HUES6 (cell line): ENCODE results near the gene VDR.

Experiments
- H3K27ac ChIP-seq: 2 replicates; pipeline ENCODE4 v1.7.0; 2013; ENCODE audit warnings: low read depth, mild to moderate bottlenecking, low read length, inconsistent platforms
- H3K27me3 ChIP-seq: 2 replicates; pipeline ENCODE4 v1.6.1; 2013; ENCODE audit warnings: low read length; ENCODE audit not compliant: control insufficient read depth, insufficient read depth
- H3K36me3 ChIP-seq: 2 replicates; pipeline ENCODE4 v1.6.1; 2013; ENCODE audit warnings: low read length; ENCODE audit not compliant: control insufficient read depth, insufficient read depth
- H3K4me1 ChIP-seq: 2 replicates; pipeline ENCODE4 v1.6.1; 2013; ENCODE audit warnings: low read length; ENCODE audit not compliant: control insufficient read depth, insufficient read depth
- H3K4me3 ChIP-seq: 2 replicates; pipeline ENCODE4 v1.5.1; 2013; ENCODE audit warnings: low read depth, low read length
- H3K9ac ChIP-seq: one replicate; pipeline ENCODE4 v1.6.1; 2013; ENCODE audit warnings: mild to moderate bottlenecking, low read length
- H3K9me3 ChIP-seq: 2 replicates; pipeline ENCODE4 v1.6.1; 2013; ENCODE audit warnings: low read depth, low read length; ENCODE audit not compliant: control insufficient read depth, insufficient read depth

The VDR gene

DNA sequence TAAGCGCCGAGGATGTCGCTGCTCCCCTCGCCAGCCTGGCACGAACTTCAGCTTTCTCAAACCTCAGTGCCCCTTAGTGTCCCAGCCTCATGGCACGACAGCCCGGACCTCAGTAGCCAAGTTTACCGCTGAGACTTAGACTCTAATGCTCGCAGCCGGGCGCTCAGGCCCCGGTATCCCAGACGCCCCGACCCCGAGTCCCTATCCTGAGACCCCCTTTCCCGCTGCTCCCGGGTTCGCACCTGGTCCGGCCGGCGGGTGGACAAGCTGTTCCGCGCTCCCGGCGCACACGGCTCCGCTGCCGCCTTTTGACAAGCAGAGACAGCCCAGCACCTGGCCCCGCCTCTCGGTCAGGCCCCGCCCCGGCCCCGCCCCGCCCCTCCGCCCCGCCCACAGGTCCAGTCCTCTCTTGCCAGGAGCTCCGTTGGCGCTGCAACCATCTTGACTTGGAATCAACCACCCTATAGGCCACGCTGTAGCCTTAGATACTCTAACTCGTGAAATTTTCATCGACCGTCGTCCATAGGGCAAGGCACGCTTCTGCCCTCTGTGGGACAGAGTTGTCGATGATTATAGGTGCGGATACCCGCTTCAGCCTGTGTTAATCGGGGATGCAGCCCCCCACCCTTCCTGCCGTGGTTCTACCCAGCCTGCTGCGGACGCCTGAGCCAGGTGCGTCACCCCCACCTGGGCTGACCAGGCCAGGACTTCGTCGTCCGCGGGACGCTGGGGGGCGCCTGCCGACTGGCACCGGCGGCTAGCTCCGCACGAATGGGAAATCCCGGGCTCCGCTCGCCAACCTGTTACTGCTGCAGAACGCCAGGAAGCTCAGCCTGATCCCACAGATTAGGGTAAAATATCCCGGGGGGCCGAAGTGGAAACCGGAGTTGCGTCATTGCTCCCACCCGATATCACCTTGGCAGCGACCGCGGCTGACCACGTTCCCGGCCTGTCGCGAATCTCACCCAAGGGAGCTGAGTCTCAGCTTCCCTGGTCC, at the start of gene VDR:
Gene VDR, minus strand, starts transcription at position 282 of the 997 bp plus-strand sequence. CDS start 25,881 bp downstream, outside the sequence.
- peaks cover 99% of the 10 kb centered on the region for H3K27me3 ChIP-seq
- H3K4me3 ChIP-seq = peak within 1 kb of the TSS; percentile 78
- peak within 1 kb of the TSS; percentile 84 for H3K9ac ChIP-seq
- H3K9me3 ChIP-seq = no peaks in the 10 kb centered on the region
- H3K4me1 ChIP-seq = peaks cover 13% of the 10 kb centered on the region
- no peak within 1 kb of the TSS; the same call in 1 of the 2 replicates for H3K27ac ChIP-seq
- H3K36me3 ChIP-seq = no peaks in the 10 kb centered on the region

DNA sequence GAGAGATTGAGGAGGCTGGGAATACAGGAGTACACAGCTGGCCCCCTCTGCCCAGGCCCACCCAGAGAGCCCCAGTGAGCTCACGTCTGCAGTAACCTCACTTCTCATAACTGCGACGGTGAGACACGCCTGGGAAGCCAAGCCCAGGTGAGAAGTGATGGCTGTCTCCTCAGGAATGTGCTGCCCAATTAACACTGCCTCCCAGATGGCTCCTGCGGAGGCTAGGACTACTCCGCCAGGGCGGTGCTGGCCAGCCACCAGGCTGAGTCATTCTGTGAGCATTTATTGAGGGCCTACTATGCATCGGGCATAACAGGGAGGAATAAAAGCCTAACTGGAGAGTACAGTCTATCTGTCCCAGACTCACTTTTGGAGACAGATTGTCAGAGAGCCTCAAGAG, 49.3 kb upstream of the VDR start:
- Histone ChIP-seq H3K36me3 (no peaks in the 10 kb centered on the region), H3K4me1 (peaks cover 9% of the 10 kb centered on the region; the same call in 1 of the 2 replicates), H3K27me3 (peaks cover 57% of the 10 kb centered on the region), H3K27ac (no peak overlapping the region), H3K9ac (no peak overlapping the region), H3K4me3 (no peak overlapping the region), H3K9me3 (peaks cover 18% of the 10 kb centered on the region)

DNA sequence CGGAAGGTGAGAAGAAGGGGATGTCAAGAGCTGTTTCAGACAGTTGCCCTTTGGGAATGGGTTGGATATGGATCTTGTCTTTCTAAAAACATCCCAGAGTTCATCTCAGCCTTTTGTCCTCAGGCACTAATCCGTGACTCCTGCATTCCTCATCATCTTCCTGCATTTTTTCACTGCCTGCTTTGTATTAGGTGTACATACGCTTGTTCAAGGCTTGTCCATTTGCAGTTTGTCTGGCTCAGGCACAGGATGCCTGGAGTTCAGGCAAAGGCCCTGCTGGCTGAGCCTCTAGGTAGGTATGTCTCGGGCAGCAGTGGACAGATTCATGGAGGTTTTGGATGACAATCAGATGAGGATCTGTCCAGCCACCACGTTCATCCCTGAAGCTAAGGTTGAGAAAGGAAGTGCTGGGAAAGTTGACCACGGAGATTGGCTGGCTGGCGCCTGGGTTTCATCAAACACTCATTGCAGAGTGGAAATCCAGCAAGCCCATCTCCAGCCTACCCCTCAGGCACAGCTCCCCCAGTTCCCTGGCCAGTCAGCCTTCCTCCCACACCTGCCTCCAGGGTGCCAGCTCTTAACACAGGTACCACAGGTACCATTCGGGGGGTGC, 46.2 kb upstream of the VDR start:
- Histone ChIP-seq H3K9ac (no peak overlapping the region), H3K27me3 (peaks cover 79% of the 10 kb centered on the region), H3K4me3 (no peak overlapping the region), H3K36me3 (no peaks in the 10 kb centered on the region), H3K27ac (no peak overlapping the region), H3K9me3 (no peaks in the 10 kb centered on the region), H3K4me1 (peaks cover 12% of the 10 kb centered on the region; the same call in 1 of the 2 replicates)

DNA sequence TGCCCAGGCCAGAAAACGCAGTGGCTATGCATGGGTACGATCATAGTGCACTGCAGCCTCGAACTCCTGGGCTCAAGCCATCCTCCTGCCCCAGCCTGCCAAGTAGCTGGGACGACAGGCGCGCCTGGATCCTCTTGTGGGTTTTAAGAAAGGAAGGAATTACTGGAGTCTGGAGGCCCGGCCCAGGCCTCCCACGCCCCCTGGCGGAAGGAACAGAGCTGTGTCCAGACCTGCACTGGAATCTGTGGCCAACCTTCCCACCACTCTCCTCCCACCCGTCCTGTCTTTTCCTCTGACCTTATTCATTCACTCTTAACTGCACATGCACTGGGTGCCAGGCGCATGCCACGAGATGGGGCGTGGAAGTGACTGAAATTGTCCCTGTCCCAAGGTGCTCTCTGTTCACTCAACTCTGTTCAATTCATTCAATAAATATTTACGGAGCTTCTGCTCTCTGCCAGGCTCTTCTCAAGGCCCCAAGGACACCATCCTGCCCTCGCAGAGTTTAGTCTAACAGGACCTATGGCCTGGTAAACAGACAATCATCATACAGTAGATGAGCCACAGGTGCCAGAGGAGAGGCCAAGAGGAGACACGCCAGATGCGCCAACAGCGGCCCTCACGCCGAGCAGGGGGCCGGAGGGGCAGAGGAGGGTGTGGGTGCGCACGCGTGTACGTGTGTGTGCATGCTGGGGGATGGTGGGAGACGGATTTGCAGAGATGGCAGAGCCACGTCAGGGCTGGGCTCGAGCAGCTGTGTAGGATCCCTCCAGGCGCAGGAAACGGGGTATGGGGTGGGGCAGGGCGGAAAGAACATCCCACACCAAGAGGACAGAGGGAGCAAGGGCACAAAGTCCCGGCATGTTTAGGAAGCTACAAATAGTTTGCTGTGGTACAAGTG, 44.9 kb upstream of the VDR start:
- no peak overlapping the region for H3K4me3 ChIP-seq
- H3K9me3 ChIP-seq = no peaks in the 10 kb centered on the region
- no peak overlapping the region for H3K27ac ChIP-seq
- no peaks in the 10 kb centered on the region for H3K36me3 ChIP-seq
- peaks cover 80% of the 10 kb centered on the region for H3K27me3 ChIP-seq
- no peak overlapping the region for H3K9ac ChIP-seq
- H3K4me1 ChIP-seq = peaks cover 12% of the 10 kb centered on the region; the same call in 1 of the 2 replicates

DNA sequence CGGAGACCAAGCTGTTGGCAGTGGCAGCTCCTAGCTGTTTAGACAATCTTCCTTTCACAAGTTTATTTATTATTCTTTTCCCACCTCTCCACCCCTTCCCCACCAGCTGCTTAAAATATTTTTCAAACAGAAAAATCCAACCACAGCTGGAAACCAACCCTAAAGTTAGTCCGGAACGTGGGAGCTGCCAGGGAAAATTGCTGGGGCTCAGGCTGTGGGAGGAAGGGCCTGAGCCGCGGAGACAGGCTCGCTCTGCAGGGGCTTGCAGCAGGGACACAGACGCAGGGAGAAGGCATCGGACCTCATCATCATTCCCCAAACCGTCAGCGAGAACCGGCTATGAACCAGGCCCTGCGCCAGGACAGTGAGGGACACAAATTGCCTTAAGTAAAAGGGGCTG, 42.5 kb upstream of the VDR start:
- Histone ChIP-seq H3K4me3 (no peak overlapping the region), H3K27ac (no peak overlapping the region), H3K9ac (no peak overlapping the region), H3K4me1 (peaks cover 7% of the 10 kb centered on the region; the same call in 1 of the 2 replicates), H3K36me3 (no peaks in the 10 kb centered on the region), H3K27me3 (peaks cover 80% of the 10 kb centered on the region), H3K9me3 (no peaks in the 10 kb centered on the region)

DNA sequence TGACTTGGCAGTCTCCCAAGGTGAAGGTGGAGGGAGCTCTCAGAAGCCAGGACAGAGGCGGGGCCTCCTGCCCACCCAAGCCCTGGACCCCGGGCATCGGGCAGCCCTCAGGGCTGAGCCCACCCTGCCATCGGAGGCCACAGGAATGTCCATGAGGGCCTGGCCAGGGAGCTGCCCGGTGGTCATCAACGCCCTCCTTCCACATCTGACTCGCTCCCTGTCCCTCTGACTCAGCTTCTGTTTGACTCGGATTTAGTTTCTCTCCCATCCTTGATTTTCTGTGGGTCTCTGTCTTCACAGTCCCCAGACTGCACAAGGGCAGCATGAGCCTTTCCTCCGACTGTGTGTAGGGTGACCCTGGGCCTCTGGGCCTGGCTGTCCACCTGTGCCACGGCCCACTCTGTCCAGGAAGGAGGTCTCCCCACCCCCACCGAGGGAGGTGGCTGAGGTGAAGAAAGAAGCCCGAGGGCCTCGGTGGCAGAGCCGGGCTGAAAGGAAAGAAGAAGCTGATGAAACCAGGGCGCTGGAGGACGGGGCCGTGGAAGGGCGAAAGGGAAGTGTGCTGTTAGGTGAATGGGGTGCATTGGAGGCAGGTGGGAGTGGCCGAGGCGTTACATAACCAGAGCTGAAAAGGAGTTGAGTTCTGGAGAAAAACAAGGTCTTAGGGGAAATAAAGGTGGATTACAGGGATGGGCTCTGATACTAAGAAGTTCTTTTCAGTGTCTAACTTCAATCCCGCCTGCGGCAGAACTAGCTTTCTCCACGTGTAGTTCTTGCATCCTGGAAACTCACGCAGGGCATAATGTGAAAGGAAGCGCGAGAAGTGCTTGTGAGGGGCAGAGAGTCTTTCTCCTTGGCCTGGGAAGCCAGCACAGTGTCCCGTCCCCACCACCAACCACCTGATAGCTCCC, 41.9 kb upstream of the VDR start:
- H3K27ac ChIP-seq = no peak overlapping the region
- H3K9ac ChIP-seq = no peak overlapping the region
- peaks cover 79% of the 10 kb centered on the region for H3K27me3 ChIP-seq
- H3K36me3 ChIP-seq = no peaks in the 10 kb centered on the region
- peaks cover 10% of the 10 kb centered on the region for H3K4me1 ChIP-seq
- H3K9me3 ChIP-seq = no peaks in the 10 kb centered on the region
- no peak overlapping the region for H3K4me3 ChIP-seq

DNA sequence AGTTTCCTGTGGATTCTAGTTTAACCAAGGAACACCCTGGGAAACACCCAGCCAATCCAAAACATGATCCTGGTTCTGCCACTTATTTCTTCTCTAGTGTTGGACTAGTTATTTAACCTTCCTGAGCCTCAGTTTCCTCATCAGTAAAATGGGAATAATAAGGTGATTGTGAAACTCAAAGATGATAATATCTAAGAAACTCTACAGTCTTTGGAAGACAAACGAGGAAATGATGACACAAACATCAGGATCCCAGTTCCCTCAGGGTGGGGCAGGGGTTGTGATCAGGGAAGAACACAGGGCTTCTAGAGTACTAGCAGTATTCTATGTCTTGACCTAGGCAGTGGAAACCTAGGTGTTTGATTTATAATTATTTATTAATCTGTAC, 40.5 kb upstream of the VDR start:
- Histone ChIP-seq H3K4me1 (peaks cover 15% of the 10 kb centered on the region), H3K4me3 (no peak overlapping the region), H3K36me3 (no peaks in the 10 kb centered on the region), H3K9me3 (no peaks in the 10 kb centered on the region), H3K9ac (no peak overlapping the region), H3K27me3 (peaks cover 81% of the 10 kb centered on the region), H3K27ac (no peak overlapping the region)

DNA sequence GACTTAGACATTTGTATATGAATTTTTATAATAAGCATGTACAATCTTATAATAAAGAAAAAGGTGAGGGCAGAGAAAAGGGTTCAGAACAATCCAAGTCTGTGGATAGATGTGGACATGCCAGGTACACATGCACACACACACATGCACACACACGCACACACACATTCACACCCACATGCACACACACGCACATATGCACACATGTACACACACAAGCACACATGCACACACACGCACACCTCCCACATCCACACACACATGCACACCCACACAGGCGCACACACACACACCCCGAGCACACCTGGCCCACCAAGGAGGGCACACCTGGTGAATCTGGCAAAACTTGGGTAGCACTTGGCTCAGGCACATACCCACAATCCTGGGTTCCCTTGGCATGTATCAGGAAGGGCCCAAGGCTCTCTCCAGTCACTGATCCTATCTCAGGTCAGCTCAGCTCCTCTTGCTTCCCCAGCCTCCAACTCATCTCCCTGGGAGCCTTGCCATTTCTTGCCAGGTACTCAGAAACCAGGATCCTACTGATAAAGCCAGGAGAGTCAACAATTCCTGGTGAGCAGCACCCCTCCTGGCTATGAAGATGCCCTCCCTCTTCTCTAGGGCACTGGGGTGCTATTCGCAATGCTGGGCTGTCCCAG, 40.0 kb upstream of the VDR start:
- Histone ChIP-seq H3K27ac (no peak overlapping the region), H3K27me3 (peaks cover 84% of the 10 kb centered on the region), H3K9me3 (no peaks in the 10 kb centered on the region), H3K4me3 (no peak overlapping the region), H3K4me1 (peaks cover 14% of the 10 kb centered on the region), H3K36me3 (no peaks in the 10 kb centered on the region), H3K9ac (no peak overlapping the region)

DNA sequence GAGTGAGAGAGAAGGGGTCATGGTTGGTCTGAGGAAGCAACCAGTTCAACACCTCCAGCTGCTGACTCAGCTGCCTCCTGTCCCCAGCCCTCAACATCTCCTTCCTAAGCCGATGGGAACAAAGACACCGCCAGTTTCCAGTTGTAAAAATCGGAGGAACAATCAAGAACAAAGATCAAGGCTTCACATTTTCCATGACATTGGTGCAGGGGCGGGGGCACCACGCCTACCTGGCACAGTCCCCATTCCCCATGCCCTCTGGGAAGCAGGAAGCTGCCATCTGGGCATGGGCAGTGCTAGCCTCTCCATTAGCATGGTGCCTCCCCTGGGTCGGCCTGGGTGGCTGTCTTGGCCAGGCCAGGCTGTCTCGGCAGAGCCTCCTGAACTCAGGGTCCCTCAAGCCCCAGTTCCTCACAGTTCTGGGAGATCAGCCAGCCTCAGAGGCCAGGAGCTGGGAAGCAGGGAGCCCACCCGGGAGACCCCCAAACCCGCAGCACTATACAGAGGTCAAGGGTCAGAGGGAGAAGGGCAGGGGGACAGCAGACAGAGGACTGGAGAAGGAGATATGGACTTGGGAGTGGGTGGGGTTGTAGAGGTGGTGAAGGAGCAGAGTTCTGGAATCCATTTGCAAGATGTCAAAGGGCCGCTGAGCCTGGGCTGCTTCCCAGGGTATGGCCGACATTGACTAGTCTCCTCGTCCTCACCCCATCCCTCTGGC, 39.0 kb upstream of the VDR start:
- Histone ChIP-seq H3K4me3 (no peak overlapping the region), H3K9me3 (no peaks in the 10 kb centered on the region), H3K4me1 (peaks cover 12% of the 10 kb centered on the region), H3K27me3 (peaks cover 86% of the 10 kb centered on the region), H3K9ac (no peak overlapping the region), H3K36me3 (no peaks in the 10 kb centered on the region), H3K27ac (no peak overlapping the region)
